H9 (cell line): Measurements from ENCODE around the gene LRIF1. TPM values are rescaled to one million over a fixed set of nuclear protein-coding genes. Genes with fewer than 3 reads are reported as not detected.

Experiments
- DNase-seq: peaks from one replicate; pipeline ENCODE4 v3.0.0-alpha.2; 2017
- H2AFZ ChIP-seq: one replicate; pipeline ENCODE4 v1.6.1; 2013; ENCODE audit warnings: mild to moderate bottlenecking, low read length, control low read depth, moderate library complexity
- H2AK5ac ChIP-seq: 2 replicates; pipeline ENCODE4 v1.6.1; 2013; ENCODE audit warnings: low read length, control low read depth, mixed read lengths; ENCODE audit not compliant: insufficient read length
- H2BK120ac ChIP-seq: one replicate; pipeline ENCODE4 v1.6.1; 2013; ENCODE audit warnings: low read depth, mild to moderate bottlenecking, low read length, control low read depth, inconsistent platforms; ENCODE audit not compliant: poor library complexity, severe bottlenecking
- H2BK12ac ChIP-seq: 2 replicates; pipeline ENCODE4 v1.6.1; 2013; ENCODE audit warnings: low read length, control low read depth, mixed read lengths, low read depth; ENCODE audit not compliant: insufficient read length
- H2BK15ac ChIP-seq: 2 replicates; pipeline ENCODE4 v1.6.1; 2013; ENCODE audit warnings: low read depth, low read length, control low read depth
- H2BK20ac ChIP-seq: one replicate; pipeline ENCODE4 v1.6.1; 2013; ENCODE audit warnings: low read depth, mild to moderate bottlenecking, low read length, control low read depth, inconsistent platforms; ENCODE audit not compliant: poor library complexity, severe bottlenecking
- H2BK5ac ChIP-seq: 2 replicates; pipeline ENCODE4 v1.6.1; 2013; ENCODE audit warnings: low read length, control low read depth, mixed read lengths; ENCODE audit not compliant: insufficient read length
- H3K14ac ChIP-seq: 2 replicates; pipeline ENCODE4 v1.6.1; 2013; ENCODE audit warnings: low read length, control low read depth; ENCODE audit not compliant: insufficient read depth
- H3K18ac ChIP-seq: 2 replicates; pipeline ENCODE4 v1.6.1; 2013; ENCODE audit warnings: low read depth, mild to moderate bottlenecking, mixed read lengths, low read length, control low read depth; ENCODE audit not compliant: insufficient read length
- H3K23ac ChIP-seq: 2 replicates; pipeline ENCODE4 v1.6.1; 2013; ENCODE audit warnings: low read length, control low read depth, mixed read lengths, low read depth; ENCODE audit not compliant: insufficient read length
- H3K23me2 ChIP-seq: 2 replicates; pipeline ENCODE4 v1.6.1; 2013; ENCODE audit warnings: low read depth, mild to moderate bottlenecking, mixed read lengths, low read length, control low read depth; ENCODE audit not compliant: insufficient read length, poor library complexity, severe bottlenecking
- H3K27ac ChIP-seq: 2 replicates; pipeline ENCODE4 v1.5.1; 2013; ENCODE audit warnings: low read length, control low read depth, mixed read lengths, low read depth; ENCODE audit not compliant: insufficient read length
- H3K27me3 ChIP-seq: 2 replicates; pipeline ENCODE4 v1.6.1; 2013; ENCODE audit warnings: low read length, control low read depth, inconsistent platforms; ENCODE audit not compliant: insufficient read depth
- H3K4ac ChIP-seq: 2 replicates; pipeline ENCODE4 v1.6.1; 2013; ENCODE audit warnings: low read depth, mild to moderate bottlenecking, control low read depth, inconsistent platforms, low read length, moderate library complexity
- H3K4me1 ChIP-seq: 2 replicates; pipeline ENCODE4 v1.6.1; 2013; ENCODE audit warnings: low read length, control low read depth, inconsistent platforms; ENCODE audit not compliant: insufficient read depth
- H3K4me2 ChIP-seq: 2 replicates; pipeline ENCODE4 v1.6.1; 2013; ENCODE audit warnings: low read length, control low read depth, mixed read lengths; ENCODE audit not compliant: insufficient read length, insufficient read depth
- H3K56ac ChIP-seq: 2 replicates; pipeline ENCODE4 v1.6.1; 2013; ENCODE audit warnings: low read depth, mild to moderate bottlenecking, mixed read lengths, low read length, control low read depth; ENCODE audit not compliant: insufficient read length
- H3K79me1 ChIP-seq: 2 replicates; pipeline ENCODE4 v1.6.1; 2013; ENCODE audit warnings: low read depth, mild to moderate bottlenecking, moderate library complexity, low read length, control low read depth, inconsistent platforms; ENCODE audit not compliant: insufficient read depth, poor library complexity, severe bottlenecking
- H3K79me2 ChIP-seq: 2 replicates; pipeline ENCODE4 v1.6.1; 2013; ENCODE audit warnings: low read length, control low read depth, inconsistent platforms; ENCODE audit not compliant: insufficient read depth
- H3K9ac ChIP-seq: 2 replicates; pipeline ENCODE4 v1.6.1; 2013; ENCODE audit warnings: low read length, control low read depth, mixed read lengths; ENCODE audit not compliant: insufficient read length; ENCODE audit errors: extremely low read depth
- H3K9me3 ChIP-seq: one replicate; pipeline ENCODE4 v1.6.1; 2013; ENCODE audit warnings: low read depth, low read length, inconsistent platforms; ENCODE audit not compliant: control insufficient read depth
- H3T11ph ChIP-seq: one replicate; pipeline ENCODE4 v1.6.1; 2013; ENCODE audit warnings: mild to moderate bottlenecking, low read length, control low read depth, inconsistent platforms
- H4K20me1 ChIP-seq: one replicate; pipeline ENCODE4 v1.6.1; 2013; ENCODE audit not compliant: control insufficient read depth, insufficient read length, insufficient read depth
- H4K5ac ChIP-seq: 2 replicates; pipeline ENCODE4 v1.6.1; 2013; ENCODE audit warnings: low read depth, mild to moderate bottlenecking, mixed read lengths, low read length, control low read depth; ENCODE audit not compliant: insufficient read length
- H4K8ac ChIP-seq: replicated peaks from 2 replicates; pipeline ENCODE4 v1.6.1; 2013; ENCODE audit warnings: low read length, control low read depth, mixed read lengths, low read depth; ENCODE audit not compliant: insufficient read length
- H4K91ac ChIP-seq: 2 replicates; pipeline ENCODE4 v1.6.1; 2013; ENCODE audit warnings: low read depth, mild to moderate bottlenecking, moderate library complexity, mixed read lengths, low read length, control low read depth; ENCODE audit not compliant: insufficient read length
- H3K27ac Mint-ChIP-seq, 3 experiments: 2 replicates in 2 of 3; 3 replicates in 1 of 3; pipeline ENCODE4 v1.8.0; 2020 to 2021; ENCODE audit warnings: mixed read lengths in 3 of 3, mild to moderate bottlenecking in 1 of 3, moderate library complexity in 1 of 3
- H3K27me3 Mint-ChIP-seq: 2 replicates; pipeline ENCODE4 v1.8.0; 2021; ENCODE audit warnings: low read depth, mild to moderate bottlenecking, moderate library complexity, mixed read lengths
- H3K36me3 Mint-ChIP-seq, 3 experiments: 2 replicates in 2 of 3; 3 replicates in 1 of 3; pipeline ENCODE4 v1.8.0; 2020 to 2021; ENCODE audit warnings: low read depth in 3 of 3, mixed read lengths in 3 of 3; ENCODE audit not compliant: insufficient read depth in 1 of 3
- H3K4me1 Mint-ChIP-seq, 2 experiments: 2 replicates each; pipeline ENCODE4 v1.8.0; 2020; ENCODE audit warnings: mixed read lengths in 2 of 2
- H3K4me3 Mint-ChIP-seq, 2 experiments: 2 replicates in 1 of 2; 3 replicates in 1 of 2; pipeline ENCODE4 v1.8.0; 2020 to 2021; ENCODE audit warnings: mild to moderate bottlenecking in 2 of 2, mixed read lengths in 2 of 2, moderate library complexity in 1 of 2
- H3K9me3 Mint-ChIP-seq, 2 experiments: 2 replicates in 1 of 2; 3 replicates in 1 of 2; pipeline ENCODE4 v1.8.0; 2020; ENCODE audit warnings: mild to moderate bottlenecking in 2 of 2, mixed read lengths in 2 of 2, moderate library complexity in 1 of 2
- WGBS: extraction: QIAGEN DNeasy Blood & Tissue Kit; methylation state at CpG from one replicate; pipeline ENCODE4 v1.1.7; 2013; ENCODE audit warnings: missing lambda C conversion rate, low lambda C conversion rate, mixed read lengths; ENCODE audit not compliant: insufficient read length; ENCODE audit errors: extremely low coverage; 5-methylcytosine and 5-hydroxymethylcytosine counted together
- total RNA-seq: library from RNA; stranded (reverse); gene quantifications from 2 replicates; pipeline ENCODE4 v1.2.1, GENCODE V29; 2021
- TF ChIP-seq, protein P1 (sequence below): fragments of 200-600 bp; sonication (generic); conservative IDR thresholded peaks from 3 replicates; pipeline ENCODE4 v1.8.0; 2021; ENCODE audit warnings: antibody characterized with exemption, mild to moderate bottlenecking

Gene LRIF1
- total RNA-seq, 1 experiment from 2014 or later: 13.6 TPM

DNA sequence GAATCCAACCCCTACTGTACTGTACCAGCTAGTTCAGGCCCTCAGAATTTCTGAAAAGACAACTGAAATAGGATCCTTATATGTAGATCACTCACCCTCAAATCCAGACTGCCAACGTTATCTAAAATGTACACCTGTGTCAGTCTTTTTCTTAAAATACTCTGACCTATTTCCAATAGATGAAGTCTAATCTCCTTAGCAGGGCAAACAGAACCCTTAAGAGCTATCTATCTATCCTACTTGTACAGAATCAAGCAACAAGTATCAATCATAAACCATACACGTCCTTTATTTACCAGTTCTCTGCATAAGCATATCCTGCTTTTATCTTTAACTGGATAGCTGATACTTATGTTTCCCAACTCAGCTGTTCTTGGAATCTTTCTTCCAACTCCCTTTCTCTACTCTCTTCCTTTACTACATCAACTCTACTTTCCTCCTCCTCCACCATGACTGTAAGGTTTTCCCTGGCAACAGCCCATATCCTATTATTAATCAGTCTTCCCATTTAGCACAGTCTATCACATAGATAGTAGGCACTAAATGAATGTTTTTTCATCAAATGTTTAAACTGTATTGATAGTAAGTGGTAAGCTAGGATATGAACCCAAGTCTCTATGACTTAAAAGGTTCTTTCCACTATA lies 2.8 kb downstream of the LRIF1 start:
- Histone ChIP-seq H2BK5ac (no peak overlapping the region), H3K27ac (no peak overlapping the region), H3T11ph (no peak overlapping the region), H3K23me2 (peaks cover 5% of the 10 kb centered on the region), H3K14ac (no peak overlapping the region), H4K5ac (no peak overlapping the region), H3K9me3 (no peaks in the 10 kb centered on the region), H3K18ac (no peak overlapping the region), H4K8ac (no peak overlapping the region), H3K23ac (no peak overlapping the region), H2BK12ac (no peak overlapping the region), H3K79me2 (peaks cover 5% of the 10 kb centered on the region; the same call in 1 of the 2 replicates), H2BK15ac (no peak overlapping the region), H3K27me3 (no peaks in the 10 kb centered on the region), H3K4me2 (no peak overlapping the region), H3K4me1 (0 out of 2 replicates have a peak, but pooled peaks cover 2% of the 10 kb centered on the region), H4K91ac (no peak overlapping the region), H2BK120ac (no peak overlapping the region), H3K56ac (no peak overlapping the region), H2AK5ac (no peak overlapping the region), H3K79me1 (no peaks in the 10 kb centered on the region), H2BK20ac (no peak overlapping the region), H3K4ac (no peak overlapping the region), H3K9ac (no peak overlapping the region), H4K20me1 (no peaks in the 10 kb centered on the region), H2AFZ (no peak overlapping the region)
- TF ChIP-seq, protein P1, sequence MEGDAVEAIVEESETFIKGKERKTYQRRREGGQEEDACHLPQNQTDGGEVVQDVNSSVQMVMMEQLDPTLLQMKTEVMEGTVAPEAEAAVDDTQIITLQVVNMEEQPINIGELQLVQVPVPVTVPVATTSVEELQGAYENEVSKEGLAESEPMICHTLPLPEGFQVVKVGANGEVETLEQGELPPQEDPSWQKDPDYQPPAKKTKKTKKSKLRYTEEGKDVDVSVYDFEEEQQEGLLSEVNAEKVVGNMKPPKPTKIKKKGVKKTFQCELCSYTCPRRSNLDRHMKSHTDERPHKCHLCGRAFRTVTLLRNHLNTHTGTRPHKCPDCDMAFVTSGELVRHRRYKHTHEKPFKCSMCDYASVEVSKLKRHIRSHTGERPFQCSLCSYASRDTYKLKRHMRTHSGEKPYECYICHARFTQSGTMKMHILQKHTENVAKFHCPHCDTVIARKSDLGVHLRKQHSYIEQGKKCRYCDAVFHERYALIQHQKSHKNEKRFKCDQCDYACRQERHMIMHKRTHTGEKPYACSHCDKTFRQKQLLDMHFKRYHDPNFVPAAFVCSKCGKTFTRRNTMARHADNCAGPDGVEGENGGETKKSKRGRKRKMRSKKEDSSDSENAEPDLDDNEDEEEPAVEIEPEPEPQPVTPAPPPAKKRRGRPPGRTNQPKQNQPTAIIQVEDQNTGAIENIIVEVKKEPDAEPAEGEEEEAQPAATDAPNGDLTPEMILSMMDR: no peak
- H3K27ac Mint-ChIP-seq: no peak overlapping the region
- no CpG with 5 or more reads among the region's 2 CpGs for WGBS
- H3K4me1 Mint-ChIP-seq: peaks cover 3 to 19% of the 10 kb centered on the region in 2 experiments
- H3K4me3 Mint-ChIP-seq: no peak overlapping the region; a peak in 1 of 5 replicates
- H3K27me3 Mint-ChIP-seq: peaks cover 4% of the 10 kb centered on the region
- H3K9me3 Mint-ChIP-seq: peaks cover 19 to 32% of the 10 kb centered on the region in 2 experiments
- H3K36me3 Mint-ChIP-seq: peaks cover 0 to 12% (median 7%) of the 10 kb centered on the region in 3 experiments; a peak in 5 of 7 replicates
- DNase-seq: no peak
